GM18867 (cell line): ENCODE measurements around the gene FARP2.
"Not testable (repeated sequence)": the region's sequence is repeated elsewhere in the genome, so short reads cannot be mapped to it uniquely, and the experiment has no call there.

Source experiments
- ATAC-seq: cut with Tn5 transposase; IDR thresholded peaks from one replicate; pipeline ENCODE4 v1.9.1; 2021; ENCODE audit warnings: mild to moderate bottlenecking, moderate library complexity; ENCODE audit not compliant: unreplicated experiment

The FARP2 gene

DNA sequence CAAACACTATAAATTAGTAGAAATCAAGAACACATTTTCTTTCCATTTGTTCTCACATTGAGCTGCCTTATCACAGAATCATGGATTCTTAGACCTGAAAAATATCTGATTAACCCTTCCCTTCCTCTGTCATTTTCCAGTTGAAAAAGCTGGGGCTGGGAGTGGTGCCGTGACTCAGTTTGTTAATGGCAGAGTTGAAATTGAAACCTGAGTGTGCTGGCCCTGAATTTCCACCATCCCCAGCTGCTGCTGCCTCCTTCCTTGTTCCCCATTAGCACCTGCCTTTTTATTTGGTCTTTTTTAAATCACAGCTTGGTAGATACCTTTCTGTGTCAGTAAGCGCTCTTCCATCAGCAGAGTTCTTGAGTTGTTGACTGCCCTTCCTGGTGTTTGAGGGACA is 10.6 kb downstream of the FARP2 start:
- ATAC-seq, result no peak

DNA sequence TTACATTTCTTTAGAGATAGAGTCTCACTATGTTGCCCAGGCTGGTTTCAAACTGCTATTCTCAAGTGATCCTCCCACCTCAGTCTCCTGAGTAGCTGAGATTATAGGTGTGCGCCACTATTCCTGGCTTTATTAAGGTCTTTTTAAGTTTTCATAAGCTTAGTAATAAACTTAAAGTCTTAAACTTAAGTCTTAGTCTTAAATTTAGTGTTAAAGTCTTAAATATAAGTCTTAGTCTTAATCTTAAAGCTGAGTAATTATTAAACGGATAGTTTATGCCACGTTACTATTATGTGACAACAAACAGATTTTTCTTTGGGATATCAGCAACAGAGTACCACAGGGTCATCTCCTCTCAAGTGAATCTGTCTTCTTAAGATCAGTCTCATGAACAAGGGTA is 12.6 kb downstream of the FARP2 start:
- no peak for ATAC-seq

DNA sequence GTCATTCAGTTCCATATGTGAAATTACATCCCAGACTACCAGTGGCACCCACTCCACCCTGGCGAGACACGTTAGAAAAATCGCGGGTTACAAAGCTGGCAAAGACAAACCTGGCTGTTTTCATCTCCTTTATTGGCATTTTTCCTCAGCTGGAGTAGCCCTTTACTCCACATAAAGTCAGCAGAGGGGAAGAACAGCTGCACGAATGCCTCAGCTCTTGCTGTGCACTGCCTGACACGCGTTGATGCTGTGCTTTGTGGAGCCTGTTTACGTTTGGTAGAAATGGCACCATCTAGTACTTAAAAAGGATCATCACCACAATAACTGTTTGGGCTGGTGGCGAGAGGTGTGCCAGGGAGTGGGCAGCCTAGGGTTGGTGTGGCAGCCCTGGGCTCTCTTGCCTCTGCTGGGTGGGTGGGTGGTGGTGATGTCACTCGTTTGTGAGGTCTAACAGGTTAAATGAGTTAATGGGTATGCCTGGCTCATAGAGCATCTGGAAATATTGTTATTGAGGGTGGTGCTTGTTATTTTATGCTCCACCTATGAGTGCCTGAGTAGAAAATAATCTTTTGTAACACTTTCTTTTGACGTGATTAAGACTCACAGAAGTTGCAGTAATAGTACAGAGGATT is 16.4 kb downstream of the FARP2 start:
- no peak for ATAC-seq

DNA sequence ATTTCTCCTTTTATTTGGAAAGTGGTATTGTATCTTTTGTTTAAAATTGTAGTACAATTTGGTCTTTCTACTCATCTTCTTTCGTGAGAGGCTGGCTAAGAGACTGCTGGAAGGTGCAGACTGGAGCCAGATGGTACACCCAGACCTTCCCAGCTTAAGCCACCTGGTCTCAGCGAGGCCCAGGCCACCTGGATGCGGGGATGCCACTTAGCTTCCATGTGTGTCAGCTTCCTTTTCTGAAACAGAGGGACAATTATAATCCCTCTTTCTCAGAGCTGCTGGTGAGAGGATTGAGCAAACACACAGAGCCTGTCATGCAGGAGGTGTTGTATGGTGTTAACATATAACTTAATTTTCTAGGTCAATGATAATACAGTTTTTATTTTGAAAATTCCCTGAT is 17.4 kb downstream of the FARP2 start:
- no peak for ATAC-seq

DNA sequence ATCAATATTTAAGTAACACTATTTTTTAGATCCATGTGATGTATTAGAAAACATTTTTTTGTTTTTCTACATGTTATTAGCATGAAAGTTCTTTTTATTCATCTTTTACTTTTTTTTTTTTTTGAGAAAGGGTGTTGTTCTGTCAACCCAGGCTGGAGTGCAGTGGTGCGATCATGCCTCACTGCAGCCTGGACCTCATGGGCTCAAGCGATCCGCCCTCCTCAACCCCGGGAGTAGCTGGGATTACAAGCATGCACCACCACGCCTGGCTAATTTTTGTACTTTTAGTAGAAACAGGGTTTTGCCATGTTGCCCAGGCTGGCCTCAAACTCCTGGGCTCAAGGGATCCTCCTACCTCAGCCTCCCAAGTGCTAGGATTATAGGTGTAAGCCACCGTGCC is 17.8 kb downstream of the FARP2 start:
- ATAC-seq, result not testable (repeated sequence)

DNA sequence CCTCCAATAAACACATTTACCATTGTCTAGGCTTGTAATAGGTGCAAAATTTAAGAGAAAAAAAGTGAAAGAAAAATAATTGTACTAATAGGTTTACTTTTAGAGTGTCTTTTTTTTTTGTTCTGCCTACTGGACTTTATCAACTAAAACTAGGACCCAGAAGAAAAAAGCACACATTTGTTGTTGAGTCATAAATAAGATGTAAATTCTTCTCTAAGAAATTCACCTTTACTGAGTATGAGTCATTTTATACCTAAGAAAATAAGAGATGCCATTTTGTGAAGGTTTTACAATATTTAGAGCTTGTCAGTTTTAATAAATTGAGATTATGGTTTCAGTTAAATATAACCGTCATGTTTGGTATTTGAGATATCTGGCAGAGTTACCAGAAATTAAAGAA is 19.2 kb downstream of the FARP2 start:
- ATAC-seq, result no peak

DNA sequence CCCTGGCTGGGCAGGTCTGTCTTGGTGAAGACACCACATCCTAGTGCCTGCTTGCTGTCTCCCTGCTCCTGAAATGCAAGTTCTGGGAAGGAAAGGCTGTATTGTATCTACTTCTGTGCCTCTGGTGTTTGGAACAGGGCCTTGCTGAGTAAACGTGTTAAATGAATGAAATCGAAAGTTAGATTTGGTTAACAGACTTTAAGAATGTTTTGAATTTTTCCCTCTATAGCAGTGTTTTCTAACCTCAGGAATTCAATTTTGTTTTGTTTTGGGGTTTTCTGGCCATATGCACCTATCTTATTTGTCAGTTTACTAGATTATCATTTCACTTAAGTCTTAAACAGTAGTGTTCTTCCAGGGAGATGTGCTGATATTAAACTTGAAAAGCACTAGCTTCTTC is 20.7 kb downstream of the FARP2 start:
- no peak for ATAC-seq

DNA sequence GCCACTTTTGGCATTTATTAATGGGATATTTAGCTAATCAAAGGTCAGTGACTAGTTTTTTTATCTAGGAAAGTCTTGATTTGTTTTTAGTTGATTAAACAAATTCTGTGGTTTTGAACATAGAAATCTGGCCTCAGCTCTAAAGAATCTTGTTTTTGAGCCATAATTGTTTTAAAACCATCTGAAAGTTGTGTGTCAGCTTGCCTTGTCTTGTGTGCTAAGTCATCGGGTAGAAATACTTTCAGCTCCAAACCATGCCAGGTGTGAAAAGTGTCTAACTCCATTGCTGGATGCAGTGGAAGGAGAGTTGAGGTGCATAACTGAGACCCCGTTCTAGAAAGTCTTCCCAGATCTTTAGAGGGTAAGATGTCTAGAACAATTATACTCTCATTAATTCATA is 22.7 kb downstream of the FARP2 start:
- ATAC-seq, result no peak

DNA sequence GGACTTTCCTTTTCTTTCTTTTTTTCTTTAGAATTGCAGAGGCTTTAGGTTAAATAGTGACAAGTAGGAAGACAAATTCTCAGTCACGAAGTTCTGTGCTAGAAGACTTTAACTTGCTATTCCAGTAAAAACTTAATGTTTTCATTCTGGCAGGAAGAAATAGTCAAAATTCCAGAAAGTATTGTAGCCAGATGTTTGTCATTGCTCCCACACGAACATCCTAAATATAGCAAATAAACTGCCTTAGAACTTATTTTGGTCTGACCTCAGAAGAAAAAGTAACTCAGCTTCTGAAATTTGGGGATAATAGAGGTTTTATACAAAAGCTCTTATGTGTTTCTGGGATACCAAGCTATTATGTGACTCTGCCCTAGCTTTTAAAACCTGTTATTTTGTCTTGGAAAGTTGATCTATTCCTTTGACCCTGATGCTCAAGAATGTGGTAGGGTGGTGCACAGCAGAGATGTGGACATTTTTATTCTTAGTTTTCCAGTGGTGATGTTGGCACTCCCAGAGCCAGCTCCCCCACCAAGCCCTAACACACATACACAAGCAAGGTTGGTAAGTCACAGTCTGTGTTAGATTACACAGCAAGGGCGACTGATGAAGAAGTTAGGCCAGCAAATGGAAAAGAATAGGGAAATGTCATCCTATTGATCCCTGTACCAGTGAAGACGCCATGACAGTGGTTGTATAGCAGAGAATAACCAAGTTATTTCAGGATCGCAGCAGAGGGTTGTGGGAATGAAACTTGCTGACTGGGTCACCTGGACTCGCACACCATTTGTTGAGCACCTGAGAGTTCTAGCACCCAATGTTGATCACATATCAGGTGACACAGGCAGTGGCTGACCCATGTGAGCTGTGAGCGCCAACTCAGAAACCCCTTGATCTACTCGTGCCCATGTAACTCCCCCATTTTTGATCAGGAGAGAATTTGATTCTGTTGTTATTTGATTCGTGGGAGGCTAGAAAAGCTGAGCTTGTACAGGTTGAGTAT is 23.7 kb downstream of the FARP2 start:
- ATAC-seq, result no peak

DNA sequence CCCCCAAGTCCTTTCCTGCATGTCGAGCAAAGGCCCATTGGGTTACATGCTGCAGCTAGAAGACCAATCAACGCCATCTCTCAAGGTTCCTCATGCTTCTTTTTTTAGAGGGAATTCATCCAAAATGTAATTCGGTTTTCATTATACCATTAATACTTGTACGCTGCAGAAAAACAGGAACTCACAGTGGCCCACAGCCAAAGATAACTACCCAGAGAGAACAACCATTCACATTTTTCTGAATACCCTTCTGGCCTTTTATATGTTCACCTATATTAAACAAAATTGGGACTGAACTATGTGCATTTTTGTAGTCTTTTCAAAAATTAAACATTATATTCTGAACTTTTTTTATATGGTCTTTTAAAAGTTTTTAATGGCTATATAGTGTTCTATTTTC is 25.8 kb downstream of the FARP2 start:
- ATAC-seq, result no peak

DNA sequence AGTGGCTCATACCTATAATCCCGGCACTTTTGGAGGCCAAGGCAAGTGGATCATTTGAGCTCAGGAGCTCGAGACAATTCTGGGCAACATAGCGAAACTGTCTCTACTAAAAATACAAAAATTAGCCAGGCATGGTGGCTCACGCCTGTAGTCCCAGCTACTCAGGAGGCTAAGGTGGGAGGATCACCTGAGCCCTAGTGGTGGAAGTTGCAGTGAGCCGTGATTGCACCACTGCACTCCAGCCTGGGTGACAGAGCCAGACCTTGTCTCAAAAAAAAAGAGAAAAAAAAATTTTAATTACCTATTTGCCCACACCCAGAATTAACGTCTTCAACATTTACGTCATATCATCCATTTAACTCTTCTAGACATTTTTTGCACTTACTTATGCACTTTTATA is 29.4 kb downstream of the FARP2 start:
- not testable (repeated sequence) for ATAC-seq

DNA sequence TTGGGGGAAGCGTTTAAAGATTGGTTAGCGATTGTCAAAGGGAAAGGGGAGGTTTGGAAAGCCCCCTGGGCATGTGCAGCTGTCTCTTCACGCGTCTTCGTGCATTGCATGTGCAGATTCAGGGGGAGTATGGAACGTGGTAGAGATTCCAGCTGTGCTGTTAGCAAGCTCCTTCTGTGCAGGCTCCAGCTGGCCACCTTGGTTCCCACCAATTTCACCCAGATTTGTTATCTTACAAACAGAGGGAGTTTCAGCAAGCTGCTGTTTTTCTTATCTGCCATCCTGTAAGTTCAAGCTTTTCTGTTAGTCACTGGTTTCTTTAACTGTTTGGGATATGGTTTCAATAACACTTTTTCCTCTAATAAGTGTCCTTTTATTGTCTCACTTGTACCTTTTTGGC is 30.4 kb downstream of the FARP2 start:
- no peak for ATAC-seq

DNA sequence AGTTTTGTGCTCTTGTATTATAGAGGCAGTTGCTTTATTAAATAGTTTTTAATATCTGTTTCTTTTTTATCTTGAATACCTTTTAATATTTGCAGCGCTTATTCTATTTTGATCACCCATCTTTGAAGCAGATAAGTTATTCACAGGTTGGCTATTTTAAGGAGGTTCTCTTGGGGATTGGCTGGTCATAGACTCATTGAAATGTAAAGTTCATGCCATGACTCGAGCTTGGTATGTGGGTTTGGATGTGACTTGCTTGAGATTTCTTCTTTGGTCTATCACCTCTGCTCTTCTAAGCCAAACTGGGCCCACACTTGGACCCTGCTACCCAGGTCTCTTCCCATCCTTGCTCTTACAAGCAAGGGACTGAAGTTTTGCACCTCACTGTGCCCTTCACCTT is 33.6 kb downstream of the FARP2 start:
- no peak for ATAC-seq

DNA sequence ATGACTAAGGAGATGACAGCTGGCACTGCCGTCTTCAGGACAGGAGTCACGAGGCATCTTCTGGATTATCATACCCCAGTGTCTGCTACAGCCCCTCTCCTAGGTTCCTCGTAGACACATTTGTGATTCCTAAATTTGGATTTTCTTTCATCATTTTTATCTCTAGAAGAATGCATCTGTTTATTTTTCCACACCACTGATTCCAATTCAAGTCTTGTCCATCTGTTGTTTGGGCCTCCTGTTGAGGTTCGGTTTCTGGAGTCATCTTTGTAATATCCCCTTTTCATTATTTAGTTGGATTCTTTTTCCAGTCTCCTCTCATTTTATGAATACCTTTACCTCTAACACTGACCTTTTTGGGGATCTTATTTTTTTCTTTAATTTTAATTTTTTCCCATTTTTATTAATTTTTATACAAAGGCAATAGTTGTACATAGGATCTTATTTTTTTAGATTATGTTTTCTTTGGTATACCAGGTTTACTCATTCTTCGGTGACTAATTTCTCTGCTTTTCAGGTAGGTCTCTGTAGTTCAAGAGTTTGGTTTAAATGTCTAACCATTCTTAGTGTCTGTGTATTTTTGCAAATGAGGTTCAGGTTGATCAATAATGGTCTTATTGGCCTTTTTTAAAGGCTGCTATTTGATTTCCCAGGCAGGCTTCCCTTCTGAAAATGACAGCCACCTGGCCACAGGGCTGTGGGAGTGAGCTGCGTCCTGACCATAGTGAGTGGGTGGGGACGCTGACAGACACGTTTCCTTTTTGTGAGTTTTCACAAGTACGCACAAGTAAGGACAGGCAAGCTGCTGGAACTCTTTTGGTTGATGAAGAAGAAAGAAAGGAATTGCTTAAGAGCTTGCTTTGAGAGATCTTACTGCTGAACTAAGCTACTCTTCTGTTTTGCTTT is 34.5 kb downstream of the FARP2 start:
- ATAC-seq, result no peak

DNA sequence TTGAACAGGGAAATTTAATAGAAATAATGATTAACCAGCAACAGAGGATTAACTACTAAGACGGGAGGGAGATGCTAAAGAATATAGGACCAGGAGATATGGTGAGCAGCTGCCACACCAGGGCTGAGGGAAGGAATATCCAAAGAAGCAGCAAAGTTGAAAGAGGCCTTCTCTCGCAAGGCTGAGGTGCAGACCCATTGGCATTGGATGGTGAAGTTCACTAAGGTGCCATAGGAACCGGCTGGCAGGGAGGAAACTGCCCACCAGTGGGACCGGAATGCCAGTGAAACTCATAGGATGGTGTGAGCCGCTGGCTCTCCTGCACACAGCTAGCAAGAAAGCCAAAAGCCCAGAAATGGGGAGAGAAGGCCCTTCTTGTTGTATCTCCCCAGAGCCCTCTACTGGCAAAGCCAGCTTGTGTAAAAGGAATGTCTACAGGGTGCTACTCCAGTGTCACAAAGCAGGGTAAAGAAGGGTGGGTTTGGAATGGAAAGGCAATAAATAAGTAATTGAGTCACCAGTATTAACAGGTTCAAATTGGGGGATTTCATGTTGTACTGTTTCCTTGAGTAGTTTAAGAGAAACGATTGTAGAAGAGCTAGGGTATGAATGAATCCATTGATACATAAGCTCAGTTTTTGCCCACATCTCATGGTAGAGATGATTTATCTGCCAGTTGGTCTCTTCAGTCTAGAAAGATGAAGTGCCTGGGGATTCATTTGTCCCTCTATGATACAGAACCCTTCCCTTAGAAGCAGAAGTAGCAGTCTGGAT is 36.0 kb downstream of the FARP2 start:
- ATAC-seq, result no peak

DNA sequence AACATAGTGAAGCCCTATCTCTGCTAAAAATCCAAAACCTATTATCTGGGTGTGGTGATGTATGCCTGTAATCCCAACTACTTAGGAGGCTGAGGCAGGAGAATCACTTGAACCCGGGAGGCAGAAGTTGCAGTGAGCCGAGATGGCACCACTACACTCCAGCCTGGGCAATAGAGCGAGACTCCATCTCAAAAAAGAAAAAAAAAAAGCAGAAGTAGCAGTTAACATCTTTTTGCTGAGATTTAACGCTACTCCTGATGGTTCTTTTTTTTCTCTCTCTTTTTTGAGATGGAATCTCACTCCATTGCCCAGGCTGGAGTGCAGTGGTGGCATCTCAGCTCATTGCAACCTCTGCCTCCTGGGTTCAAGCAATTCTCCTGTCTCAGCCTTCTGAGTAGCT is 36.7 kb downstream of the FARP2 start:
- ATAC-seq, result not testable (repeated sequence)

DNA sequence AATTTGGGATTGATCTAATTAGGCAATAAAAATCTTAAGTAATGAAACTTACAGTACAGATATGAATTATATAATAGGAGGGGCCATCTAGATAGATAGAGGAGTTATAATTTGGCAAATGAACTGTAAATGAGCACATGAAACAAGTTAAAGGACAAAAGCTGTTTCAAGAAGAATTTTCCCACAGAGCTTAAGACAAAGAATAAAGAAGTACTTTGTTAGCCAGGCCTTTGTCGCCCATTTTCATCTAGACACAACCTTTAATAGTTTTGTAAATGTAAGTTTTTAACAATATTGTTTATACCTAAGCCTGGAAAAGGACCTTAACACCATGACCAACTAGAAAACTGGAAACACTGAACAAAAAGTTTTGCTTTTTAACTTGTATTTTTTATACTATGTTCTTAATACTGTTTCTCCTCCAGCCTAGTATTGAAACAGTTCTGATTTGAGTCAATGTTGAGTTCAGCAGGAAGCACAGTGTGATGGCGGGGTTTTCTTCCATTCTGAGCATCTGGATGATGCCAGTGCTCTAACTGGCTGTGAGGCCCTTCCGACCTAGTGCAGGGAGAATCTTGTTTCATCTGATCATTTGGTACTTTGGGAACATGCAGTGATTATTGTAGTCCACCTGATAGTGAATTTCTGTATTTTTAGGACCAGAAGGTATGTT is 37.6 kb downstream of the FARP2 start:
- ATAC-seq, result no peak

DNA sequence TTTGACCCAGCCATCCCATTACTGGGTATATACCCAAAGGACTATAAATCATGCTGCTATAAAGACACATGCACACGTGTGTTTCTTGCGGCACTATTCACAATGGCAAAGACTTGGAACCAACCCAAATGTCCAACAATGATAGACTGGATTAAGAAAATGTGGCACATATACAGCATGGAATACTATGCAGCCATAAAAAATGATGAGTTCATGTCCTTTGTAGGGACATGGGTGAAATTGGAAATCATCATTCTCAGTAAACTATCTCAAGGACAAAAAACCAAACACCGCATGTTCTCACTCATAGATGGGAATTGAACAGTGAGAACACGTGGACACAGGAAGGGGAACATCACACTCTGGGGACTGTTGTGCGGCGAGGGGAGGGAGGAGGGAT is 40.7 kb downstream of the FARP2 start:
- not testable (repeated sequence) for ATAC-seq

DNA sequence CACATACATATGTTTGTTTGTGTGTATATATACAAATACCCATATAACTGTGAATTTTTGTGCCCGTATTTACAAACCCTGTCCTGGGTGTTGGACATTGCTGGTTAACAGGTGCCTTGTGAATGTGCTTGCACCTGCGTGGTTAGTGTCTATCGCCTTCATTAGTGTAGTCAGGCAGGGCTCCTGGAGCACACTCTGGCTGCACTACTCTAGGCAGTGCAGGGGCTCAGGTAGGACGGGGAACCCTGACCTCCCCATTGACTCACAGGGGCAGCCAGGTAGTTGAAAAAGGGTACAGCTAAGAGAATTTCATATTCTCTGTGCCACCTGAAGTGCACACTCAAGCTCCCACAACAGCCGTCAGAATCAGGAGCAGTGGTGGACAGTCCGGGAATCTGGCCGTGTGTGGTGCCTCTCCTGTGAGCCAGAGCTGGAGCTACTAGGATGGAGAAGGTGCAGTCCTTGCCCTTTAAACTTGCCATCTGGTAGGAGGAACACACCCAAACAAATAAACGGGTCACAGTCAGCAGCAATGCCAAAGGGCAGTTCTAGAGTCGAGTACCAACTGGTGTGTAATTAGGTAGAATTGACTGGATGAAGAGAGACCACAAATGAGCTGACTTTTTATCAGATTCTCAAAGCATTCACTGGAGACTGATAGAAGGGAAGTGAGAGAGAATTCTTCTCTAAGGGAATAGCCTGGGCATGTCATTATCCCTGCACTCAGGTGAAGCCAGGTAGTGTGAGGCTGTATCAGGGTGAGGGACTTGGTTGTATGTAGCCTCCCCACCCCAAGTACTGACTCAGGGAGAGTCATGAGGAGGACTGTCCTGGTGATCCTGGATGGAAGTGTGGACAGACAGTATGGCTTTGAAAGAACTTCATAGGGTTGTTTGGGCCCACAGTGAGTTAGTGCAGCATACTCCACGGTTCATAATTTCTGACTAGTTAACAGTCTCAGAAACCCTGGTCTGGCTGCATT is 44.1 kb downstream of the FARP2 start:
- ATAC-seq, result no peak
